Suprapubic skin (tissue), 4 donors: ENCODE results near the gene TNKS2.

ENCODE experiments used
- POLR2A ChIP-seq, 2 donors: fragments of 450-650 bp; IDR thresholded peaks; one replicate each; pipeline ENCODE4 v1.6.1; 2017; ENCODE audit warnings: antibody characterized with exemption in 2 of 2, mild to moderate bottlenecking in 2 of 2, moderate library complexity in 2 of 2
- POLR2AphosphoS5 ChIP-seq, 3 donors: sonication (generic); formaldehyde crosslinking; IDR thresholded peaks; one replicate each; pipeline ENCODE4 v1.6.1; 2017; ENCODE audit warnings: antibody characterized with exemption in 3 of 3

- TF ChIP-seq POLR2A (IDR thresholded peaks at IDR 0.05) (no peak), POLR2AphosphoS5 (IDR thresholded peaks at IDR 0.05) (no peak)
These were observed 110.3 kb downstream of the TNKS2 start for GRCh38 chr10:91908337-91909116.
